GM12891 (cell line): ENCODE results near the gene RGS14.

ENCODE experiments used
- DNase-seq: peaks from one replicate; pipeline ENCODE4 v3.0.0; 2011; ENCODE audit warnings: low spot score; ENCODE audit not compliant: insufficient read length
- FAIRE-seq: peaks from 2 replicates; lab custom pipeline; 2011; peaks lifted over from hg19 to GRCh38; lab: Jason Lieb, UNC
- PAX5 ChIP-seq: IDR thresholded peaks from 2 replicates; pipeline ENCODE4 v1.6.1; 2011; ENCODE audit warnings: low read length, moderate library complexity, mild to moderate bottlenecking; ENCODE audit not compliant: insufficient read depth, severe bottlenecking
- POLR2A ChIP-seq: IDR thresholded peaks from 2 replicates; pipeline ENCODE4 v1.6.1; 2011; ENCODE audit warnings: low read depth, low read length, control low read depth
- POLR2AphosphoS5 ChIP-seq: IDR thresholded peaks from 2 replicates; pipeline ENCODE4 v1.6.1; 2011; ENCODE audit warnings: low read depth, low read length, control low read depth
- POU2F2 ChIP-seq: IDR thresholded peaks from 2 replicates; pipeline ENCODE4 v1.6.1; 2011; ENCODE audit warnings: low read depth, mild to moderate bottlenecking, control low read depth, low read length, moderate library complexity
- SPI1 ChIP-seq: IDR thresholded peaks from 2 replicates; pipeline ENCODE4 v1.6.1; 2011; ENCODE audit warnings: low read depth, low read length, control low read depth
- TAF1 ChIP-seq: IDR thresholded peaks from 2 replicates; pipeline ENCODE4 v1.6.1; 2011; ENCODE audit warnings: low read depth, low read length, control low read depth

Gene RGS14

GRCh38 chr5:177376107-177376506 lies 18.4 kb downstream of the RGS14 start:
- no peak for FAIRE-seq
- DNase-seq: no peak
- TF ChIP-seq POU2F2: no peak
- TF ChIP-seq TAF1: no peak
- TF ChIP-seq POLR2A: no peak
- no peak for TF ChIP-seq SPI1
- TF ChIP-seq PAX5: no peak
- no peak for TF ChIP-seq POLR2AphosphoS5

- FAIRE-seq: no peak
- no peak for TF ChIP-seq TAF1
- no peak for TF ChIP-seq POLR2AphosphoS5
- TF ChIP-seq SPI1: no peak
- no peak for TF ChIP-seq POLR2A
- no peak for TF ChIP-seq PAX5
- TF ChIP-seq POU2F2: no peak
- DNase-seq: no peak
These were observed 20.4 kb downstream of the RGS14 start for GRCh38 chr5:177377851-177378776.

GRCh38 chr5:177378884-177379883 lies 21.5 kb downstream of the RGS14 start:
- peak; percentile 71 for FAIRE-seq
- no peak for DNase-seq
- no peak for TF ChIP-seq PAX5
- TF ChIP-seq SPI1: no peak
- no peak for TF ChIP-seq TAF1
- TF ChIP-seq POU2F2: no peak
- no peak for TF ChIP-seq POLR2AphosphoS5
- TF ChIP-seq POLR2A: no peak

- no peak for DNase-seq
- FAIRE-seq: no peak
- TF ChIP-seq POLR2A (no peak), TAF1 (no peak), PAX5 (no peak), POLR2AphosphoS5 (no peak), SPI1 (no peak), POU2F2 (no peak)
These were observed 23.0 kb downstream of the RGS14 start for GRCh38 chr5:177380805-177381126.

GRCh38 chr5:177382423-177383029 lies 24.8 kb downstream of the RGS14 start:
- peak; percentile 16 for FAIRE-seq
- TF ChIP-seq POLR2A: no peak
- 0 out of 2 replicates have a peak, but pooled peaks have one; percentile 6 for TF ChIP-seq SPI1
- TF ChIP-seq POLR2AphosphoS5: no peak
- no peak for TF ChIP-seq POU2F2
- TF ChIP-seq TAF1: no peak
- no peak for TF ChIP-seq PAX5
- no peak for DNase-seq

GRCh38 chr5:177383181-177383580 lies 25.5 kb downstream of the RGS14 start:
- TF ChIP-seq SPI1 (no peak), PAX5 (no peak), POLR2AphosphoS5 (no peak), POU2F2 (no peak), POLR2A (no peak), TAF1 (no peak)
- DNase-seq (no peak), FAIRE-seq (no peak)

GRCh38 chr5:177384134-177384533 lies 26.4 kb downstream of the RGS14 start, which contains the start of gene SLC34A1:
Gene SLC34A1, plus strand, starts transcription at chr5:177384434. Its CDS starts 1,308 bp downstream, at chr5:177385742.
- TF ChIP-seq POLR2A: no peak
- no peak for TF ChIP-seq SPI1
- TF ChIP-seq POLR2AphosphoS5: no peak
- TF ChIP-seq TAF1: no peak
- TF ChIP-seq POU2F2: no peak
- TF ChIP-seq PAX5: no peak
- no peak for DNase-seq
- FAIRE-seq: no peak

GRCh38 chr5:177385720-177386119 lies 28.0 kb downstream of the RGS14 start:
- FAIRE-seq: no peak
- TF ChIP-seq PAX5 (no peak), POLR2AphosphoS5 (no peak), POLR2A (no peak), TAF1 (no peak)
- no peak for DNase-seq

GRCh38 chr5:177386542-177386941 lies 28.8 kb downstream of the RGS14 start:
- TF ChIP-seq PAX5 (no peak), POLR2AphosphoS5 (no peak), SPI1 (no peak), POU2F2 (no peak), POLR2A (no peak), TAF1 (no peak)
- DNase-seq: no peak
- FAIRE-seq: no peak

- FAIRE-seq (peak; percentile 45), DNase-seq (no peak)
- TF ChIP-seq POLR2AphosphoS5 (no peak), SPI1 (no peak), POU2F2 (no peak), PAX5 (no peak), TAF1 (no peak), POLR2A (no peak)
These were observed 29.7 kb downstream of the RGS14 start for GRCh38 chr5:177387405-177387804.
